NCI-H1092 (cell line): ENCODE results near the gene SEC16A.

Experiments
- DNase-seq: peaks from one replicate; lab custom pipeline; 2025; lab: John Stamatoyannopoulos, UW

The SEC16A gene

GRCh38 chr9:136399176-136400037 lies 83.4 kb downstream of the SEC16A start:
- no peak for DNase-seq

GRCh38 chr9:136398286-136398685 lies 84.6 kb downstream of the SEC16A start:
- DNase-seq, result no peak

- DNase-seq, result no peak
Observed at GRCh38 chr9:136397643-136398042, 85.2 kb downstream of the SEC16A start.

DNA sequence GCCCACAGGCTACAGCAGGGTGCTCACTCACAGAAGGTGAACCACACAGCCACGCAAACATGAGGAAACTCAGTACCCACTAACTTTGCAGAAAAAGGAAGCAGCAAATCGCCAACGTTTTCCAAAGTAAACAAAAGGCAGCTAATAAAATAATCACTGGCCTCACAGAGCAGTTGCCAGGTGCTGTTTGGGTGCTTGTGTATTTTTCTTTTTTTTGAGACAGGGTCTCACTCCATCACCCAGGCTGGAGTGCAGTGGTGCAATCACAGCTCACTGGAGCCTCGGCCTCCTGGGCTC lies 86.7 kb downstream of the SEC16A start:
- no peak for DNase-seq

DNA sequence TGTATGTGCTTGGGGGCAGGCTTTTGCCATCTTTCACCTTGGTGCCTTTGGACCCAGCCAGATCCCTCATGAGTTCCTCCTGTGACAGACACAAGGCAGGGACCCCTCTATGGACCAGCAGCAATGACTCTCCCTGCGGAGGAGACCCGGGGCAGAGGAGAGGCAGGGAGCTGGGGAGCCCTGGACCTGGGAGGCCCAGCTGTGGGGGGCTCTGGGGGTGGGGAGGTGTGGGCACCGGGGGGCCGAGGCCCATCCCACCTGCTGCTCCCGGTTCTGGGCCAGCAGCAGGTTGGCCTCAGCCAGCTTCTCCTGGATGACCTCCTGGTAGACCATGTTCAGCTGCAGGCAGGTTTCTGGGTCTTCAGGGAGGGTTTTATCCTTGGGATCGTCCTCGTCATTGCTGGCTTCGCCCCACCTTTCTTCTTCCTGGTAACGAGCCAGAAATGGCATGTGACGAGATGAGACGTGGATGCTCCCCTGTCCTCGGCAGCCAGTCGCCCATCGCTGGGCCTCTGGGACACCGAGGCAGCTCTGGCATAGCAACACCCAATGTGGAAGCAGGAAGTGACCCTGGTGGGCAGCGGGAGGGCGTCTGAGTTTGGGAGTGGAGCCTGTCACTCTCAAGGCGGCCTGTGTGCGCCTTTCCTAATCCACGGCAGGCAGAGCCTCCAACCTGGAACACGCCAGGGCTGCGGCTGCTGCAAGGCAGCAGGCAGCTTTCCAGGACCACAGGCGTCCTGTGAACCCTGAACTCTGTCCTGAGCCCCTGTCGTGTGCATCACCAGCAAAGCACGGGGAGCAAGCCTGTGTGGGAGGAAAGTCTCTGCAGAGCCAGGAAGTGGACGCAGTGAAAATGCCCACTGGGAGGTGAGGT lies 87.3 kb downstream of the SEC16A start:
- DNase-seq, result no peak

- DNase-seq, result no peak
Observed at GRCh38 chr9:136395020-136395340, 87.9 kb downstream of the SEC16A start.

DNA sequence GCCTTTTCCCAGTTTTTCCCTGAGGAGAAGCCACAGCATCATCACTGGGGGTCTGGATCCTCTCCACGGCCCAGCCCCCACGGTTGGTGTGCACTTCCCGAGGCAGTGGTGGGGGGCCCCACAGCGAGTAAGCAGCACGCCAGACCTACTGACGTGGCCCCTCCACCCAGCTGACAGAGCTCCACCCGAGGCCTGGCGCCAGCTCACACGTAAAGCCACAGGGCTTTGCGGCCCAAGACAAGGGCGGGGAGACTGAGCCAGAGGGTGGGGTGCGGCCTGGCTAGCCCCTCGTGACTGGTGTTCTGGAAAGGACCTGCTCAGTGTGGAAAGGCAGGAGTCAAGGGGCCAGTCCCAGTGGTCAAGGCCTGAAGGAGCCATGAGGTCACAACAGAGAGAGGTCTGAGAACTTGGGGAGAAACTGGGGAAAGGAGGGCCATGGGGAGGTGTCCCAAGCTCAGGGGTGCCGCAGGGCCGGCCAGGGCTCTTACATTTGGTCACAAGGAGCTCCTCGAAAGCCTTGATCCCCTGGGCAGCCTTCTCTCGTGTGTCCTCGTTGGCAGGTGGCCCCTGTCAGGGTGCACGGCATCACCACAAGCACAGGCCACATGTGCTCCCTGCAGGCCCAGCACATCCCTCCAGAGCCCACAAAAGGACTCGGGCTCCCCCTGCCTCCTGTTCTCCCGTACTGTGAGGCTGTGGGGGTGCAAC lies 88.4 kb downstream of the SEC16A start:
- no peak for DNase-seq

DNA sequence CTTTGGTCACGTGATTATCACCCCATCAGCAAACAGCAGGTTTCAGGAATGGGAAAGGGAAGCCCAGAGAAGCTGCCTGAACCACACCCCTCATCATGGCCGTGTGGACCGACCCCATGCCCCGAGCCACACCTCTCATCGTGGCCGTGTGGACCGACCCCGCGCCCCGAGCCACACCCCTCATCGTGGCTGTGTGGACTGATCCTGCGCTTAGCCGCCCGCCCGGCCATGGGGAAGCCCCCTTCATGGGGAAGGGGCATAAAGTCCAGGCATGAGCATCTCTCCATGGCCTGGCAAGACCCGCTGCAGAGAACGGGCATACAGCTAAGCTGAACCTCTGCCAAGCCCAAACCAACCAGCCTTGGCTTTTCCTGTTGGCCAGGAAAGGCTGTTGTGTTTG lies 89.3 kb downstream of the SEC16A start:
- no peak for DNase-seq

- no peak for DNase-seq
Observed at GRCh38 chr9:136392538-136393449, 90.0 kb downstream of the SEC16A start.

- no peak for DNase-seq
Observed at GRCh38 chr9:136391737-136392537, 90.9 kb downstream of the SEC16A start.
